A673 (cell line): ENCODE results near the gene NAV2.

ENCODE experiments used
- EZH2 ChIP-seq: fragments of 200-600 bp; sonication (generic); IDR thresholded peaks from 2 replicates; pipeline ENCODE4 v1.6.1; 2017; ENCODE audit warnings: borderline replicate concordance, low read depth, mild to moderate bottlenecking, mixed read lengths, antibody characterized with exemption, low read length; ENCODE audit not compliant: poor library complexity, severe bottlenecking
- TF ChIP-seq, protein P1 (sequence below): fragments of 300-800, 200-600 bp; sonication (generic); conservative IDR thresholded peaks from 2 replicates; pipeline ENCODE4 v1.5.1; 2017; ENCODE audit warnings: low read depth, mild to moderate bottlenecking, antibody characterized with exemption, low read length, moderate library complexity, mixed read lengths

DNA sequence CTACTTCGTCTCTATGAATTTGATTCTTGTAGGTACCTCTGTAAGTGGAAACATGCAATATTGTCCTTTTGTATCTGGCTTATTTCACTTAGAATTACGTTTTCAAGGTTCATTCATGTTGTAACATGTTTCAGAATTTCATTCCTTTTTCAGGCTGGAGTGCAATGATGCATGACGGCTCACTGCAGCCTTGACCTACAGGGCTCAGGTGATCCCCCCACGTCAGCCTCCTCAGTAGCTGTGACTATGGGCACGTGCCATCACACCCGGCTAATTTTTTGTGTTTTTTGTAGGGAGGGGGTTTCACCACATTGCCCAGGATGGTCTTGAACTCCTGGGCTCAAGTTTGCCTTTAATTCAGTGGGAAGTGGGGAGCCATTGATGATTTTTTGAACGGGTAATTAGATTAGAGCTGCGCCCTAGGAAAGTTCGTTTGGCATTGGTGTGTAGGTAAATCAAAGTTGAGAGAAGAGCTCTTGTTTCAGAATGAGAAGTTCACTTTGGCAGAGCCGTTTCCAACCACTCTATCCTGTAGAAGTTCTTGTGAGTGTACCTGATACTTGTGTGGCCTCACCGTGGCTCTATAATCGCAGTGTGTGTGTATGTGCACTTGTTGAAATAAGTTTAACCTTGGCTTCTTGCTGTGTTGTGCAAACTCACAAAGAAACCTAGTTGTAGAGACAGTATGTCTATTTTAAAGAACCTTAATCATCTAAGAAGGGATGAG is 115.9 kb downstream of the NAV2 start:
- TF ChIP-seq, protein P1, sequence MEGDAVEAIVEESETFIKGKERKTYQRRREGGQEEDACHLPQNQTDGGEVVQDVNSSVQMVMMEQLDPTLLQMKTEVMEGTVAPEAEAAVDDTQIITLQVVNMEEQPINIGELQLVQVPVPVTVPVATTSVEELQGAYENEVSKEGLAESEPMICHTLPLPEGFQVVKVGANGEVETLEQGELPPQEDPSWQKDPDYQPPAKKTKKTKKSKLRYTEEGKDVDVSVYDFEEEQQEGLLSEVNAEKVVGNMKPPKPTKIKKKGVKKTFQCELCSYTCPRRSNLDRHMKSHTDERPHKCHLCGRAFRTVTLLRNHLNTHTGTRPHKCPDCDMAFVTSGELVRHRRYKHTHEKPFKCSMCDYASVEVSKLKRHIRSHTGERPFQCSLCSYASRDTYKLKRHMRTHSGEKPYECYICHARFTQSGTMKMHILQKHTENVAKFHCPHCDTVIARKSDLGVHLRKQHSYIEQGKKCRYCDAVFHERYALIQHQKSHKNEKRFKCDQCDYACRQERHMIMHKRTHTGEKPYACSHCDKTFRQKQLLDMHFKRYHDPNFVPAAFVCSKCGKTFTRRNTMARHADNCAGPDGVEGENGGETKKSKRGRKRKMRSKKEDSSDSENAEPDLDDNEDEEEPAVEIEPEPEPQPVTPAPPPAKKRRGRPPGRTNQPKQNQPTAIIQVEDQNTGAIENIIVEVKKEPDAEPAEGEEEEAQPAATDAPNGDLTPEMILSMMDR, result no peak
- TF ChIP-seq EZH2, result no peak
